Breast epithelium (tissue), 4 donors: ENCODE data around the gene KNOP1. TPM values are rescaled to one million over a fixed set of nuclear protein-coding genes. Genes with fewer than 3 reads are reported as not detected.
"Not testable (repeated sequence)": the region's sequence is repeated elsewhere in the genome, so short reads cannot be mapped to it uniquely, and the experiment has no call there.

Source experiments
- DNase-seq, 2 donors: peaks; one replicate each; pipeline ENCODE4 v3.0.0-alpha.2; 2019; ENCODE audit warnings: low spot score in 2 of 2
- H3K27ac ChIP-seq, 2 donors: fragments of 200-600 bp; sonication (generic) in 1 of 2; one replicate each; pipeline ENCODE4 v1.5.1; 2016 to 2019; ENCODE audit warnings: mild to moderate bottlenecking in 1 of 2
- H3K27me3 ChIP-seq, 2 donors: fragments of 200-600 bp; sonication (generic) in 1 of 2; one replicate each; pipeline versions ENCODE4 v1.5.1 to v1.6.0; 2017 to 2019; ENCODE audit warnings: control low read depth in 1 of 2, mild to moderate bottlenecking in 1 of 2
- H3K36me3 ChIP-seq: fragments of 200-600 bp; one replicate; pipeline ENCODE4 v1.5.1; 2019
- H3K4me1 ChIP-seq, 2 donors: fragments of 200-600 bp; sonication (generic); one replicate each; pipeline ENCODE4 v1.5.1; 2016 to 2019; ENCODE audit warnings: control low read depth in 1 of 2
- H3K4me3 ChIP-seq, 3 donors: fragments of 200-600 bp; sonication (generic); 1 replicate in 2 of 3; 2 replicates in 1 of 3; pipeline ENCODE4 v1.5.1; 2016 to 2019; ENCODE audit warnings: mild to moderate bottlenecking in 3 of 3, moderate library complexity in 2 of 3
- H3K9me3 ChIP-seq, 2 donors: fragments of 200-600 bp; sonication (generic) in 1 of 2; one replicate each; pipeline ENCODE4 v1.5.1; 2016 to 2019; ENCODE audit warnings: control low read depth in 1 of 2
- POLR2A ChIP-seq: fragments of 450-650 bp; IDR thresholded peaks from one replicate; pipeline ENCODE4 v1.6.1; 2016; ENCODE audit warnings: antibody characterized with exemption, mild to moderate bottlenecking, moderate library complexity
- POLR2AphosphoS5 ChIP-seq, 3 donors: sonication (generic); formaldehyde crosslinking; IDR thresholded peaks; one replicate each; pipeline ENCODE4 v1.6.1; 2017; ENCODE audit warnings: antibody characterized with exemption in 3 of 3
- intact Hi-C: fragments of 100-400 bp; cut with DNase I; formaldehyde crosslinking; loops from one replicate; pipeline ENCODE4 v1.15.1; 2023; ENCODE audit warnings: low total_unique reads
- total RNA-seq, 3 donors: library from RNA; depleted of rRNA; stranded (reverse); fragments of >200 nt; gene quantifications; one replicate each; pipeline ENCODE4 v1.1.0, GENCODE V29; 2016
- TF ChIP-seq, protein P1 (sequence below), 3 donors: fragments of 450-650 bp; IDR thresholded peaks; one replicate each; pipeline ENCODE4 v1.5.1; 2016 to 2017; ENCODE audit warnings: antibody characterized with exemption in 3 of 3, mild to moderate bottlenecking in 3 of 3, moderate library complexity in 3 of 3

KNOP1 gene
- total RNA-seq, 3 donors from 2014 or later: 12.3 to 15.4 (median 13.0) TPM

DNA sequence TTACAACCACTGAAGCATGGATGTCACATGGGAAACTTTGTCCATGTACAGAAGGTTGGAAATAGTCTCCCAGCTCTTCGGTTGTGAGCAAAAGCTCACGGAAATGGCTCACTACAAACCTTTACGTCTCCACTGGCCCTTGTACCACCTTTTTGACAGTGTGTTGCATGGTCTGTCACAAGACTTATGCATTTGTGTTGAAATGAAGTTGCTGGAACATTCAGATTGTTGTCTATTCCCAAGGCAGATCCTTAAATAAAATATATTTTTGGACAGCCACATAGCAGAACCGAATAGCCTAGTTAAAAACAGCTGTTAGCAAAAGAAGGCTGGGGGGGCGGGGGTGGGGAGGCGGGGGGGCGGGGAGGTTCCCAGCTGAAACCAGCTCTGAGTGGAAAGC, 39.2 kb downstream of the KNOP1 start:
- no peak for DNase-seq
- intact Hi-C loops: no loop called here
- Histone ChIP-seq H3K27ac (no peak overlapping the region), H3K36me3 (no peaks in the 10 kb centered on the region), H3K27me3 (no peaks in the 10 kb centered on the region), H3K9me3 (no peaks in the 10 kb centered on the region), H3K4me3 (no peak overlapping the region), H3K4me1 (no peaks in the 10 kb centered on the region)
- no peak for TF ChIP-seq POLR2AphosphoS5 (IDR thresholded peaks at IDR 0.05)
- no peak for TF ChIP-seq POLR2A
- TF ChIP-seq, protein P1, sequence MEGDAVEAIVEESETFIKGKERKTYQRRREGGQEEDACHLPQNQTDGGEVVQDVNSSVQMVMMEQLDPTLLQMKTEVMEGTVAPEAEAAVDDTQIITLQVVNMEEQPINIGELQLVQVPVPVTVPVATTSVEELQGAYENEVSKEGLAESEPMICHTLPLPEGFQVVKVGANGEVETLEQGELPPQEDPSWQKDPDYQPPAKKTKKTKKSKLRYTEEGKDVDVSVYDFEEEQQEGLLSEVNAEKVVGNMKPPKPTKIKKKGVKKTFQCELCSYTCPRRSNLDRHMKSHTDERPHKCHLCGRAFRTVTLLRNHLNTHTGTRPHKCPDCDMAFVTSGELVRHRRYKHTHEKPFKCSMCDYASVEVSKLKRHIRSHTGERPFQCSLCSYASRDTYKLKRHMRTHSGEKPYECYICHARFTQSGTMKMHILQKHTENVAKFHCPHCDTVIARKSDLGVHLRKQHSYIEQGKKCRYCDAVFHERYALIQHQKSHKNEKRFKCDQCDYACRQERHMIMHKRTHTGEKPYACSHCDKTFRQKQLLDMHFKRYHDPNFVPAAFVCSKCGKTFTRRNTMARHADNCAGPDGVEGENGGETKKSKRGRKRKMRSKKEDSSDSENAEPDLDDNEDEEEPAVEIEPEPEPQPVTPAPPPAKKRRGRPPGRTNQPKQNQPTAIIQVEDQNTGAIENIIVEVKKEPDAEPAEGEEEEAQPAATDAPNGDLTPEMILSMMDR (IDR thresholded peaks at IDR 0.05): no peak

DNA sequence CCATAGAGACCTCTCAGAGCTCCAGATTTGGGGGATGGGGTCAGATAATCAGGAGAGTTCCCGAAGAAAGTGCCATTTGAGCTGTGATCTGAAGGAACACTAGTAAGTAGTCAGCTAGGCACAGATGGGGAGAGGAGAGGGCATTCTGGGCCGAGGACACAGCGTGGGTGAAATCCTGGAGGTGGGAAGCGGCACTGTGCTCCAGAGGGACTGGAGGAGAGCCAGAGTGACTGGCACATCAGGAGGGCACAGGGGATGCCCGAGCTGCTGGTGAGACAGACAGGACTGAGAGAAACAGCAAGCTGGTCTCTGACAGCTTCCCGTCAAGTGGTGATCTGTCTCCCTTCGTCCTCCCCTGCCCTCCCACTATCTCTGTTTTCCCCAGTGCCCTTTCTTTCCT, 40.6 kb downstream of the KNOP1 start:
- Histone ChIP-seq H3K4me3 (no peak overlapping the region), H3K4me1 (no peaks in the 10 kb centered on the region), H3K36me3 (no peaks in the 10 kb centered on the region), H3K27ac (no peak overlapping the region), H3K27me3 (no peaks in the 10 kb centered on the region), H3K9me3 (no peaks in the 10 kb centered on the region)
- no peak for DNase-seq
- TF ChIP-seq, protein P1 (IDR thresholded peaks at IDR 0.05): no peak
- no peak for TF ChIP-seq POLR2AphosphoS5 (IDR thresholded peaks at IDR 0.05)
- no peak for TF ChIP-seq POLR2A
- intact Hi-C loops: no loop called here

DNA sequence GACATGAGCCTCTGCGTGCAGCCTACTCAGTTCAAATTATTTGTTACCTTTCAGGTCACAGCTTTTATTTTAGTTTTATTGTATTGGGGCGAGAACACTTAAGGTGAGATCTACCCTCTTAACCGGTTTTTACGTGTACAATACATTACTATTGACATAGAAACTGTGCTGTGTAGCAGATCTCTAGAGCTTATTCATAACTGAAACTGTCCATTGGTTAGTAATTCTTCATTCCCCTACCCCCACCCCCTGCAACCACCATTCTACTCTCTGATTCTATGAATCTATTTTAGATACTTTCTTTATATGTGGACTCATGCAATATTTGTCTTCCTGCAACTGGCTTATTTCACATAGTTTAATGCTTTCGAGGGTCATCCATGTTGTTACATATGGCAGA, 43.5 kb downstream of the KNOP1 start:
- H3K27ac ChIP-seq: no peak overlapping the region
- no peak for DNase-seq
- H3K9me3 ChIP-seq: no peaks in the 10 kb centered on the region
- no peak overlapping the region for H3K4me3 ChIP-seq
- H3K27me3 ChIP-seq: no peaks in the 10 kb centered on the region
- H3K4me1 ChIP-seq: no peaks in the 10 kb centered on the region
- no peaks in the 10 kb centered on the region for H3K36me3 ChIP-seq
- TF ChIP-seq POLR2AphosphoS5 (IDR thresholded peaks at IDR 0.05): no peak
- TF ChIP-seq, protein P1 (IDR thresholded peaks at IDR 0.05): no peak
- TF ChIP-seq POLR2A: no peak
- intact Hi-C loops: no loop called here

DNA sequence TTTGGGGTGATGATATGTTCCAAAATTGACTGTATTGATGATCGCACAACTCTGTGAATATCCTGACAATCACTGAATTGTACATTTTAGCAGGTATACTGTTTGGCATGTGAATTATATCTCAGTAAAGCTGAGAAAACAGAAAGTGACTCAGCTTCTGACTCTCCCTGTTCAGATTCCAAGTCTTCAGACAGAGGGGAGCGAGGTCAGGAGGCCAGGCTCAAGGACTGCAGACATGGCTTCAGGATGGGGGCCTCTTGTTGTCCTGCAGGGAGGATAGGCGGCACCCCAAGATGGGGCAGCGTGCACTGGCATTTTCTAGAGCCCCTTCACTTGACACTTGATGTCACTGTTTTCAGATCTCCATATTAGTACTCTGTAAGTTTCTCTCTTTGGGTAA, 45.6 kb downstream of the KNOP1 start:
- intact Hi-C loops: no loop called here
- Histone ChIP-seq H3K9me3 (no peaks in the 10 kb centered on the region), H3K27me3 (no peaks in the 10 kb centered on the region), H3K27ac (no peak overlapping the region), H3K4me3 (no peak overlapping the region), H3K36me3 (no peaks in the 10 kb centered on the region), H3K4me1 (no peaks in the 10 kb centered on the region)
- no peak for DNase-seq
- no peak for TF ChIP-seq POLR2AphosphoS5 (IDR thresholded peaks at IDR 0.05)
- TF ChIP-seq, protein P1 (IDR thresholded peaks at IDR 0.05): no peak
- no peak for TF ChIP-seq POLR2A

DNA sequence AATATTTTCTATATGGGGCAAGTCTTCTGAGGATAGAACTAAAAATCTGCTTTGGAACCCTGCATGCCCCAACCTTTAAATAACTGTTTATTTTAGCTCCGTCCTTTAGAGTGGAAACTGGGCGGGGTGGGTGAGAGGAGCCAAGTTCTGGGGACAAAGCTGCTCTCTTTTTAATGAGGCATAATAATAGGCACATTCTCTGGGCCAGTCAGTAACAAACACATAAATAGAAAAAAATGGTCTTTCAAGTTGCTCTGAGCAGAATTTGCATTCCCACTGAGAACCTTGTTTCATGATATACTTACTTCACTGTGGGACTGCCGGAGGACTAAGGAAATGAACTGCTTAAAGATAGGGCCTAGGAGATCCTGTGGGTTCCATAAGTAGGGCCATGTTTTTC, 51.5 kb downstream of the KNOP1 start:
- Histone ChIP-seq H3K9me3 (peaks cover 0 to 4% of the 10 kb centered on the region in 2 donors), H3K4me3 (no peak overlapping the region), H3K4me1 (no peaks in the 10 kb centered on the region), H3K27me3 (no peaks in the 10 kb centered on the region), H3K27ac (no peak overlapping the region), H3K36me3 (no peaks in the 10 kb centered on the region)
- intact Hi-C loops: no loop called here
- no peak for DNase-seq
- TF ChIP-seq POLR2AphosphoS5 (IDR thresholded peaks at IDR 0.05): no peak
- no peak for TF ChIP-seq POLR2A
- TF ChIP-seq, protein P1 (IDR thresholded peaks at IDR 0.05): no peak

DNA sequence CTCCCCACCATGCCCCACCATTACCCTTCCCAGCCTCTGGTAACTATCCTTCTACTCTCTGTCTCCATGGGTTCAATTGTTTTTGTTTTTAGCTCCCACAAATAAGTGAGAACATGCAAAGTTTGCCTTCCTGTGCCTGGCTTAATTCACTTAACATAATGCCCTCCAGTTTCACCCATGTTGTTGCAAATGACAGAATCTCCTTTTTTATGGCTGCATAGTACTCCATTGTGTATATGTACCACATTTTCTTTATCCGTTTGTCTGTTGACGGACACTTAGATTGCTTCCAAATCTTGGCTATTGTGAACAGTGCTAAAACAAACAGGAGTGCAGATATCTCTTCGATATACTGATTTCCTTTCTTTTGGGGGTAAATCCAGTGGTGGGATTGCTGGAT, 52.7 kb downstream of the KNOP1 start:
- DNase-seq, H3K4me3 ChIP-seq, H3K4me1 ChIP-seq, H3K36me3 ChIP-seq, H3K27ac ChIP-seq, H3K27me3 ChIP-seq, intact Hi-C loops, H3K9me3 ChIP-seq: not testable (repeated sequence)
